ENCODE data around the gene CPVL. TPM values are rescaled to one million over a fixed set of nuclear protein-coding genes. Genes with fewer than 3 reads are reported as not detected.

The CPVL gene
- 10 to 100 TPM in 1 of 2 donors, 1 to 10 TPM in 1; 4.7 to 48.3 TPM for total RNA-seq

DNA sequence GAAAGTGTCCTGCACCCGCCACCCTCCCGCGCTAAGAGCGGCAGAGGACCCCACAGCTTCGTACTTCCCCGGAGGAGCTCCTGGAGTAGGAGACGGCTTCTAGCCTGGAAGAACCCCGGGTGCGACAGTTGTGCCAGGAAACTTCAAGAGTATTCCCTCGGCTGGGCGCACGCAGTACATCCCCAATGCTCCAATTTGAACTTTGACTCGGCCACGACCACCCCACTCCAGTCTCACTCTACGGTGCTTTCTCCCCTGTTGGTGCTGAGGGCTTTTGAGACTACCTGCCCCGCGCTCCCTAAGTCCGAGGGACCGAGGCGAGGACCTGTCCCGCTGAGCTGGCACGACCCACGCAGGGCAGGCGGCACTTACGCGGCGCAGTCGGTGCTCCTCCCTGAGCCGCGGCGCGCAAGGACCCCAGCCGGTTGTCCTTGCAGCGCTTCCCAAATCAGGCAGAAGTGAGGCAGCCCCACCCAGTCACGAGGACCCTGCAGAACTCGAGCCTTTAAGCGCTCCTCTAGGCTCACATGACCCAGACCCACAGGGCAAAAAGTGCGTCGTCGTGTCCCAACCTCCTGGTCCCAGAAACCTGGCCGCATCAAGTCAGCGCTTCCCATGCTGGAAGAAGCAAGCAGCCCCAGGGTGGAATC, at the start of gene CPVL:
TSS of gene CPVL (minus strand) at position 481 of the 650 bp plus-strand sequence. CDS start 25,476 bp downstream, outside the sequence.
- intact Hi-C loops (cut with DNase I): no loop called here
- Histone ChIP-seq H3K4me3 (peak within 1 kb of the TSS; percentile 26 to 28), H3K9me3 (no peaks in the 10 kb centered on the region), H3K27me3 (replicated peaks; ENCODE audit: insufficient read depth) (no peaks in the 10 kb centered on the region), H3K36me3 (no peaks in the 10 kb centered on the region), H3K4me1 (replicated peaks) (no peaks in the 10 kb centered on the region), H3K27ac (peak within 1 kb of the TSS; percentile 2 to 11)
- 2% methylated on average over 42 of the region's 42 CpGs for WGBS
- peak; percentile 12 for DNase-seq (ENCODE audit: low spot score)
- TF ChIP-seq POLR2A (IDR thresholded peaks at IDR 0.05) (no peak), POLR2AphosphoS5 (IDR thresholded peaks at IDR 0.05) (no peak)
- TF ChIP-seq, protein P1, sequence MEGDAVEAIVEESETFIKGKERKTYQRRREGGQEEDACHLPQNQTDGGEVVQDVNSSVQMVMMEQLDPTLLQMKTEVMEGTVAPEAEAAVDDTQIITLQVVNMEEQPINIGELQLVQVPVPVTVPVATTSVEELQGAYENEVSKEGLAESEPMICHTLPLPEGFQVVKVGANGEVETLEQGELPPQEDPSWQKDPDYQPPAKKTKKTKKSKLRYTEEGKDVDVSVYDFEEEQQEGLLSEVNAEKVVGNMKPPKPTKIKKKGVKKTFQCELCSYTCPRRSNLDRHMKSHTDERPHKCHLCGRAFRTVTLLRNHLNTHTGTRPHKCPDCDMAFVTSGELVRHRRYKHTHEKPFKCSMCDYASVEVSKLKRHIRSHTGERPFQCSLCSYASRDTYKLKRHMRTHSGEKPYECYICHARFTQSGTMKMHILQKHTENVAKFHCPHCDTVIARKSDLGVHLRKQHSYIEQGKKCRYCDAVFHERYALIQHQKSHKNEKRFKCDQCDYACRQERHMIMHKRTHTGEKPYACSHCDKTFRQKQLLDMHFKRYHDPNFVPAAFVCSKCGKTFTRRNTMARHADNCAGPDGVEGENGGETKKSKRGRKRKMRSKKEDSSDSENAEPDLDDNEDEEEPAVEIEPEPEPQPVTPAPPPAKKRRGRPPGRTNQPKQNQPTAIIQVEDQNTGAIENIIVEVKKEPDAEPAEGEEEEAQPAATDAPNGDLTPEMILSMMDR (IDR thresholded peaks at IDR 0.05): no peak

DNA sequence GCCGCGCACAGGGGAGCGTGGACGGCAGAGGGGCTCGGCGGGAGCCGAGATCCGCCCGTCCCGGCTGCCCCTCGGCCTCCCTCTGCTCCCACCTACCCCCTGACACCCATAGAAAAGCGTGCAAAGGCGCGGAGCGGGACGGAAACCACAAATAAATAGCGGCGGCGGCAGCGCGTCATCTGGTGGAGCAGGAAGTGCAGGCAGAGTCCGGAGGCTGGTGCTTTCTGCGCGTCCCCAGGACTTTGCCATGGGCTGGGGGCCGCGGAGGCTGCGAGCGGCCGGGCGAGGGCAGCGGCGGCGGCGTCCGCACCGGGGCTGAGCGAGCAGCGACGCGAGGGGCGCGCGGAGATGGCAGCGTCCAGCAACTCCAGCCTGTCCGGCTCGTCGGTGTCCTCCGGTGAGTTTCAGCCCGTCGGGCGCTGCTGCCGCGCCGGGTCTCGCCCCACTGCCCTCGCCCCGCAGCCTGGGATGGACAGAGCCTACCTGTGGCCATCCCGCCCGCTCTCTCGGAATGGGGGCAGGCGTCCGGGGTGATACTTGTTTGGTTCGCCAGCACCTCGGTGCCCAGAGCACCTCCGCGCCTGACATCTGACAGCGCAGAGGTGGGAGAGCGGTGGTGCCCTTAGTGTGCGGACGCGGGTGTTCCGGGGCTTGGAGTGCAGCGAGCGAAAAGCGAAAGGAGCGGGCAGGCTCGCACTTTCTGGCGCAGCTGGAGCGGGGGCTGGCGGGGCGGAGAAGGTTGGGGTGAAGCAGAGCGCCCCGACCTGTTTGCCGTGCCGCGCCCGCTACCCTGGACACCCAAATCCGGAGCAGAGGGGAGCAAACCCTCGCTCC, 48.5 kb upstream of the CPVL start, which contains the start of gene CHN2:
TSS of gene CHN2 (plus strand) at position 182 of the 834 bp plus-strand sequence.
- Histone ChIP-seq H3K4me1 (replicated peaks) (no peaks in the 10 kb centered on the region), H3K9me3 (no peaks in the 10 kb centered on the region), H3K27me3 (replicated peaks; ENCODE audit: insufficient read depth) (no peaks in the 10 kb centered on the region), H3K4me3 (peak within 1 kb of the TSS; percentile 46 to 72), H3K27ac (peak within 1 kb of the TSS; percentile 53 to 63), H3K36me3 (no peaks in the 10 kb centered on the region)
- TF ChIP-seq, protein P1 (IDR thresholded peaks at IDR 0.05): peak in 1 of 4 experiments; percentile 20
- TF ChIP-seq POLR2AphosphoS5 (IDR thresholded peaks at IDR 0.05): no peak
- DNase-seq (ENCODE audit: low spot score): peak; percentile 43
- intact Hi-C loops (cut with DNase I): loop anchor here (10.0 kb wide), 1 partner anchor 150 kb away; no protein-coding TSS in a partner anchor
- under 1% methylated on average over 72 of the region's 89 CpGs for WGBS

DNA sequence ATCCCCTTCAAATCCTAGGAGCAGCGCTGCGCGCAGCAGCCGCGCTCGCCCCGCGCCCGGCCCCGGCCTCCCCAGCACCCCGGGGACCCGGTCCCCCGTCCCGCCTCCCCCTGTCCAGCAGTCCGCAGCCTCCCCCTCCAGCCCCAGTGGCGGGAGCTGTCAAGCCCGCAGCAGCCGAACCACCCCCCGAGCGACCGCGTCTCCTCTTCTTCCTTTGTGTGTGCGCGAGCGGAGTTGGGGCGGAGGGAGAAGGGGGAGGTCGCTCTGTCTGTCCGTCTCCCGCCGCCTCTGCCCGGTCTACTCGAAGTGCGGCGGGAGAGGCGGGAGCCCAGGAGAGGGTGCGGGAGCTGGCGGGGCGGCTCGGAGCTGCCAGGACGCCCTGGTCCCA, 47.9 kb upstream of the CPVL start:
- no peaks in the 10 kb centered on the region for H3K9me3 ChIP-seq
- peak overlapping the region; percentile 53 to 63 for H3K27ac ChIP-seq
- whole genome bisulfite sequencing: 0% methylated on average over 33 of the region's 40 CpGs
- peak overlapping the region; percentile 46 to 72 for H3K4me3 ChIP-seq
- no peaks in the 10 kb centered on the region for H3K4me1 ChIP-seq (replicated peaks)
- H3K27me3 ChIP-seq (replicated peaks; ENCODE audit: insufficient read depth): no peaks in the 10 kb centered on the region
- no peak for DNase-seq (ENCODE audit: low spot score)
- H3K36me3 ChIP-seq: no peaks in the 10 kb centered on the region
- TF ChIP-seq, protein P1 (IDR thresholded peaks at IDR 0.05): no peak
- TF ChIP-seq POLR2A (IDR thresholded peaks at IDR 0.05): no peak
- no peak for TF ChIP-seq POLR2AphosphoS5 (IDR thresholded peaks at IDR 0.05)
- intact Hi-C loops (cut with DNase I): loop anchor here (10.0 kb wide), 1 partner anchor 151 kb away; no protein-coding TSS in a partner anchor

DNA sequence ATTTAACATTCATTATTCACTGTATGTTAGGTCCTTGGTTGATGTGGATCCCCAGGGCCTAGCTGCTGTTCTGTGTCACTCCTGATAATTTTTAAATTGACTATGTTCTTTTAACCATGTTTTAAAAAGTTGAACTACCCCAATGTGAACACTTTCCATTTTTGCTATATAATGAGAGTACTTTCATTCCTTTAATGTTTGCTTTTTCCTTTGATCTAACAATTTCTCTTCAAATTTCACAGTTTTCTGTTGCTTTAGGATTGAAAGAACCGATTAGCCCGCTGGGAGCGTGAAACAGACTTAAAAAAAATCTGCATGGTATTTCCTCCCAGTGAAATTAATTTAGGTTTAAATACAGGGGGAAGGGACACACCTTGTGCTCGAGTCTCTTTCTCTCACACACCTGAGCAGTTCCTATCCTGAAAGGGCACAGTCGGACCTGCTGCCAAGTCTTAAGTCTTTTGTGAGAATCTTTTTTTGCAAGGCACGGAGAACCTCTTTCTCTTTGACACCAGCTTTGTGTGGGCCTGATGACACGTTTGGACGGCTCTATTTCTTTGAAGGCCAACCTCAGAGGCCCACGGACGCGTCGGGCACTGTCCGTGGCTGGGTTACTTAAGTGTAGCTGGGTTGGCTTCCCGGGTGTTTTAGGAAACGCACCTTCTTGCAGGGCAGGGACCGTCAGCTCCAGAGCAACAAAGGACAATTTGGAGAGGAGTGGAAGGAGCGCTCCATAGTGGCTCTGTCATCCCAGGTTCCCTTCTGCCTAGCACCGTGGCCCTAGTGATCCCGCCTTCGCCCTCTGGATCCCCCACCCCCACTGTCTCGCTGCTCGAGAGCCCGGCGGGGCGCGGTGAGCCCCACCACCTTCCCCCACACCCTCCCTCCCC, 47.2 kb upstream of the CPVL start:
- Histone ChIP-seq H3K9me3 (no peaks in the 10 kb centered on the region), H3K4me3 (peak overlapping the region; percentile 46 to 72), H3K27ac (peak overlapping the region in 1 of 2 donors; percentile 63), H3K27me3 (replicated peaks; ENCODE audit: insufficient read depth) (no peaks in the 10 kb centered on the region), H3K36me3 (no peaks in the 10 kb centered on the region), H3K4me1 (replicated peaks) (no peaks in the 10 kb centered on the region)
- TF ChIP-seq POLR2A (IDR thresholded peaks at IDR 0.05): no peak
- no peak for TF ChIP-seq POLR2AphosphoS5 (IDR thresholded peaks at IDR 0.05)
- TF ChIP-seq, protein P1 (IDR thresholded peaks at IDR 0.05): no peak
- intact Hi-C loops (cut with DNase I): loop anchor here (2.0 to 10.0 kb wide), 2 partner anchors 151 to 213 kb away; no protein-coding TSS in a partner anchor
- DNase-seq (ENCODE audit: low spot score): no peak
- 29% methylated on average over 26 of the region's 26 CpGs for WGBS

All from prostate gland (tissue), 2 donors.